ENCODE measurements around the gene CES3. TPM values are rescaled to one million over a fixed set of nuclear protein-coding genes. Genes with fewer than 3 reads are reported as not detected.

The CES3 gene
- total RNA-seq, 6 experiments from 2014 or later: 19.1 to 82.4 (median 35.9) TPM

DNA sequence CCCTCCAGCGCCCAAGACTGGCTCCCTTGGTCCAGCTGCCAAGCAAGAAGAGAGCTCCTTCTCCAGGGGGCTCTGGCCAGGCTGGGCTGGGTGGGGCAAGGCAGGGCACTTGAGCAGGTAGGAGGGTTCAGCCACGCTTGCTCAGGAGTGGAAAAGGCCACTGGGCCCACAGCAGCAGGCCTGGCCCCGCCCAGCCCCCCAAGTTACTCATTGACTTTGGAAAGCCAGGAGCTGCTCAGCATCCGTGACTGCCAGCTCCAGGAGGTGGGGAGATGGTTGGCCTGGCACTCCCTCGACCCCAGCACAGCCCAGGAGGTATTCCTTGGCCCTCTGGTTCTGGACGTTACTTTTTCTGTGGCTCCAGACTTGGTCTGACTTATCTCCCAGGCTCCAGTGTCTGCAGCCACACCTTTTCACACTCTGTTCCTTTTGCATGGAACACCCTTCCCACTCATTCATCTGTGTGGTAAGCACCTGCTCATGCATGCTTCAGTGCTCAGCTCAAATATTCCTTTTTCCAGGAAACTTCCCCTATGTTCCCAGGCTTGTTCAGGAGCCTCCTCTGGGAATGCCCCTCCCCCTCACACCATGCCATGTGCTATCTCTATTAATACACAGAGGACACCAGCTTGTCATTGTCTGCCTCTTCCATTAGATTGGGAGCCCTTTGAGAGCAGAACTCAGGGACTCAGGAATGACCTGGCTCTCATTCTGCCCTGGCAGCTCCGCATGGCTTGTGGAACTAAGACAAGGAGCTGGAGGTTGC lies 42.1 kb upstream of the CES3 start, which contains the start of gene CDH16:
CDH16 (minus strand) TSS at position 83 of the 766 bp plus-strand sequence. CDS start 820 bp downstream, outside the sequence.
- Histone ChIP-seq H3K4me1 (no peaks in the 10 kb centered on the region), H3K27ac (no peak within 1 kb of the TSS), H3K9me3 (no peaks in the 10 kb centered on the region), H3K27me3 (no peaks in the 10 kb centered on the region), H3K4me3 (no peak within 1 kb of the TSS), H3K36me3 (no peaks in the 10 kb centered on the region)
- no peak for ATAC-seq
- WGBS (ENCODE audit: insufficient coverage, low coverage, low lambda C conversion rate, missing lambda C conversion rate): no CpG with 5 or more reads among the region's 7 CpGs
- no peak for DNase-seq
- intact Hi-C loops (cut with DNase I): no loop called here
- TF ChIP-seq, protein P1, sequence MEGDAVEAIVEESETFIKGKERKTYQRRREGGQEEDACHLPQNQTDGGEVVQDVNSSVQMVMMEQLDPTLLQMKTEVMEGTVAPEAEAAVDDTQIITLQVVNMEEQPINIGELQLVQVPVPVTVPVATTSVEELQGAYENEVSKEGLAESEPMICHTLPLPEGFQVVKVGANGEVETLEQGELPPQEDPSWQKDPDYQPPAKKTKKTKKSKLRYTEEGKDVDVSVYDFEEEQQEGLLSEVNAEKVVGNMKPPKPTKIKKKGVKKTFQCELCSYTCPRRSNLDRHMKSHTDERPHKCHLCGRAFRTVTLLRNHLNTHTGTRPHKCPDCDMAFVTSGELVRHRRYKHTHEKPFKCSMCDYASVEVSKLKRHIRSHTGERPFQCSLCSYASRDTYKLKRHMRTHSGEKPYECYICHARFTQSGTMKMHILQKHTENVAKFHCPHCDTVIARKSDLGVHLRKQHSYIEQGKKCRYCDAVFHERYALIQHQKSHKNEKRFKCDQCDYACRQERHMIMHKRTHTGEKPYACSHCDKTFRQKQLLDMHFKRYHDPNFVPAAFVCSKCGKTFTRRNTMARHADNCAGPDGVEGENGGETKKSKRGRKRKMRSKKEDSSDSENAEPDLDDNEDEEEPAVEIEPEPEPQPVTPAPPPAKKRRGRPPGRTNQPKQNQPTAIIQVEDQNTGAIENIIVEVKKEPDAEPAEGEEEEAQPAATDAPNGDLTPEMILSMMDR (IDR thresholded peaks at IDR 0.05): no peak
- TF ChIP-seq POLR2A (IDR thresholded peaks at IDR 0.05): no peak

DNA sequence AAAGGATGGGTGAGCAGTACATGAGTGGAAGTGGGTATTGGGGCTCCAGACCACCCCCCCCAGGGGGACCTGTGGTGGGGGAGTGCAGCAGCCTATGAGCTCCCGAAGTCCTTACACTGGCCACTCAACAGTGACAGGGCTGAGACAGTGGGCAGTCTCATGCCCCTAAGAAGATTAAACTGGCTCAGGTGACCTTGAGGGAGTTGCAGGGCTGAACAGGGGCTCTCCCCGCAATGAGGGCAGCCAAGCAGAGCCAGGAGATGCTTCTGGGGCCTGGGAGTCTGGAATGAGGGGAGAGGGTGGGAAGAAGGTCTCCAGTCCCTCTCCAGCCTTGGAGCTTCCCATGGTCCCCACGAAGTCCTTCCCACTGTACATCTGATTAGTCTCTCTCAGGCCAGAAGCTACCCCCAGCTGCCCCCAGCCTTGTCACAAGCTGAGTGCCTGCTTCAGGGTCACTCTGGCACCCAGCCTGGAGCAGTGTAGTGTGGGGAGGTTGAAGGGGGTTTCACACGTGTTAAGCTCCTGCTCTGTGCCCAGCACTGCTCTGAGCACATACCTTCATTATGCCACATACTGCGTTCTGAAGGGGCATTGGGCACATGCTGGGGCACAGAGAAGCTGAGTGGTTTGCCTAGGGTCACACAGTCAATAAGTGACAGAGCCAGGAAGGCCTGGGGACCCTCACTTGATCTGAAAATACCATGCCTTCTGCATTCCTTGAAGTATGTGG lies 41.3 kb upstream of the CES3 start:
- H3K9me3 ChIP-seq: no peaks in the 10 kb centered on the region
- H3K4me3 ChIP-seq: no peak overlapping the region
- H3K27ac ChIP-seq: no peak overlapping the region
- ATAC-seq: no peak
- intact Hi-C loops (cut with DNase I): no loop called here
- WGBS (ENCODE audit: insufficient coverage, low coverage, low lambda C conversion rate, missing lambda C conversion rate): 65% methylated on average over 2 of the region's 5 CpGs
- DNase-seq: no peak
- H3K36me3 ChIP-seq: no peaks in the 10 kb centered on the region
- TF ChIP-seq, protein P1 (IDR thresholded peaks at IDR 0.05): no peak
- TF ChIP-seq POLR2A (IDR thresholded peaks at IDR 0.05): no peak
- H3K27me3 ChIP-seq: no peaks in the 10 kb centered on the region
- no peaks in the 10 kb centered on the region for H3K4me1 ChIP-seq

DNA sequence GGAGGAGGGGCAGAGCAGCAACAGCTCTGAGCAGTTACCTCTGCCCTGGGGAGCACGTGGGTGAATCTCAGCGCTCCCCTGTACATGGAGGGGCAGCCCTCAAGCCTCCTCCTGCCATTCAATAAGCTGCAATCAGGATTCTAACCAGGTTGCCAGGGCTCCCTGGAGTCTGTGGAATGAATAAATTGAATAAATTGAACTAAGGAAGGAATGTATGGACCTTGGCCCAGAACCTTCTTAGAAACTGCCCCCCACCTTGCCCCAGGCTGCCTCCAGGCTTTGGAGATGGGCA lies 40.8 kb upstream of the CES3 start:
- 63% methylated on average over 2 of the region's 2 CpGs for WGBS (ENCODE audit: insufficient coverage, low coverage, low lambda C conversion rate, missing lambda C conversion rate)
- Histone ChIP-seq H3K9me3 (no peaks in the 10 kb centered on the region), H3K27ac (no peak overlapping the region), H3K36me3 (no peaks in the 10 kb centered on the region), H3K4me1 (peaks cover 0 to 3% (median 0%) of the 10 kb centered on the region in 4 donors), H3K4me3 (no peak overlapping the region), H3K27me3 (no peaks in the 10 kb centered on the region)
- DNase-seq: no peak
- ATAC-seq: no peak
- intact Hi-C loops (cut with DNase I): no loop called here
- TF ChIP-seq POLR2A (IDR thresholded peaks at IDR 0.05): no peak
- TF ChIP-seq, protein P1 (IDR thresholded peaks at IDR 0.05): no peak

DNA sequence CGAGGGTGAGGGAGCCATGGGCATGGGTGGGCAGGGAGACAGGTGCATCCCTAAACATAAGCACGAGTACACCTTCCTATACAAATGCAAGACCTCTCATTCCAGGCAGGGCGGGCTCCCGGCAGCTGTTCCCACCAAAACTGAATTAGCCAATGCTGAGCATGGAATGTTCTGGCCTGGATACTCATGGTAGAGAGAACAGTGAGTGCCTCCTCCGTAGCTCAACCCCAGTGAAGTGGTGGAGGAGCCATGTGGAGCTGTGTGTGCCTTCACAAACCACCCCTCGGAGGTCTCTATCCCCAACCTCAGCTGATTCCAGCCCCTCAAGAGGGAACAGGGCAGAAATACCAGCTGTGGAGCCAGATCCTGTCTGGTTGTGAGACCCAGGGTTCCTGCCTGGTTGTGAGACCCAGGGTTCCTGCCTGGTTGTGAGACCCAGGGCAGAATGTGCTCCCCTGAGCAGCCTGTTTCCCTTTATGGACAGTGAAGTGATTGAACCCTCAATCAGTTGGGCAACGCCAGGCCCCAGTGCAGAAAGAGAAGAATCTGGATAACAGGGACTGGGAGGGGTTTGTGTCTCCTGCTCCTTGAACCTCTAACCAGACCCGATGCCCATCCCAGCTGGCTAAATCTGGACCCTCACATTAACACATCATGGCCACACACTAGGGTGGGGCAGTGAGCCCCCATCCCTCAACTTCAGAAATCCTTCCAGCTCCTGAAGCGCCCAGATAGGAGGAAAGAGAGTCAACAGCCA lies 40.0 kb upstream of the CES3 start:
- no peak for DNase-seq
- intact Hi-C loops (cut with DNase I): no loop called here
- WGBS (ENCODE audit: insufficient coverage, low coverage, low lambda C conversion rate, missing lambda C conversion rate): 72% methylated on average over 8 of the region's 9 CpGs
- Histone ChIP-seq H3K4me1 (peaks cover 0 to 5% (median 0%) of the 10 kb centered on the region in 4 donors), H3K4me3 (no peak overlapping the region), H3K9me3 (no peaks in the 10 kb centered on the region), H3K27ac (no peak overlapping the region), H3K36me3 (no peaks in the 10 kb centered on the region), H3K27me3 (no peaks in the 10 kb centered on the region)
- ATAC-seq: no peak
- no peak for TF ChIP-seq POLR2A (IDR thresholded peaks at IDR 0.05)
- TF ChIP-seq, protein P1 (IDR thresholded peaks at IDR 0.05): no peak
